GM12878 (cell line): ENCODE data around the gene MYCBP. TPM values are rescaled to one million over a fixed set of nuclear protein-coding genes. Genes with fewer than 3 reads are reported as not detected.

Source experiments
- ATAC-seq: fragments of 200-7000 bp; cut with Tn5 transposase; 3 replicates; pipeline ENCODE4 v1.9.1; 2020; ENCODE audit warnings: mild to moderate bottlenecking, moderate library complexity
- BruUV-seq: library from RNA; stranded (reverse); fragments of 400-500 nt; replicated peaks from 2 replicates; lab custom pipeline; 2021; lab: Mats Ljungman, UMichigan
- CTCF ChIA-PET: fragments of 300-600 bp; sonication (Branson Sonifier 250); formaldehyde crosslinking; extraction: SDS; loops from one replicate; lab custom pipeline; 2021; ENCODE audit warnings: inconsistent platforms; lab: Yijun Ruan, JAX
- POLR2A ChIA-PET: fragments of 350-600 bp; formaldehyde crosslinking; extraction: SDS; loops from one replicate; lab custom pipeline; 2021; ENCODE audit warnings: inconsistent platforms; lab: Charles Lee
- RAD21 ChIA-PET: fragments of 300-600 bp; sonication (Branson Sonifier 250); formaldehyde crosslinking; loops from one replicate; lab custom pipeline; 2023; ENCODE audit warnings: antibody characterized with exemption; ENCODE audit not compliant: unreplicated experiment; lab: Charles Lee
- SMC1A ChIA-PET: fragments of 300-600 bp; sonication (Branson Sonifier 250); formaldehyde crosslinking; loops from one replicate; lab custom pipeline; 2023; ENCODE audit not compliant: unreplicated experiment, uncharacterized antibody; lab: Charles Lee
- DNase-seq: peaks from one replicate; pipeline ENCODE4 v3.0.0-alpha.2; 2011; ENCODE audit warnings: low read depth, low spot score
- FAIRE-seq: peaks from 3 replicates; lab custom pipeline; 2011; peaks lifted over from hg19 to GRCh38; lab: Jason Lieb, UNC
- H2AFZ ChIP-seq: 2 replicates; pipeline ENCODE4 v1.6.0; 2011; ENCODE audit warnings: low read depth, low read length, control low read depth; ENCODE audit not compliant: control insufficient read depth
- H3K27ac ChIP-seq: 2 replicates; pipeline ENCODE4 v1.5.1; 2011; ENCODE audit warnings: control low read depth; ENCODE audit not compliant: control insufficient read depth, insufficient read depth
- H3K27me3 ChIP-seq, 2 experiments: replicated peaks in 1 of 2; 2 replicates each; pipeline versions ENCODE4 v1.6.0 to v1.6.1; 2011; ENCODE audit warnings: low read length in 1 of 2; ENCODE audit not compliant: control insufficient read depth in 2 of 2, insufficient read depth in 2 of 2
- H3K36me3 ChIP-seq, 2 experiments: 2 replicates each; pipeline ENCODE4 v1.5.1; 2011; ENCODE audit warnings: low read length in 1 of 2; ENCODE audit not compliant: control insufficient read depth in 2 of 2, insufficient read depth in 2 of 2
- H3K4me1 ChIP-seq: 2 replicates; pipeline ENCODE4 v1.6.1; 2011; ENCODE audit warnings: mild to moderate bottlenecking, low read length, moderate library complexity, mixed read lengths; ENCODE audit not compliant: control insufficient read depth, insufficient read depth
- H3K4me2 ChIP-seq: 2 replicates; pipeline ENCODE4 v1.6.0; 2011; ENCODE audit warnings: control low read depth; ENCODE audit not compliant: control insufficient read depth, insufficient read depth
- H3K4me3 ChIP-seq: fragments of 200-600 bp; sonication (generic); 2 replicates; pipeline ENCODE4 v1.5.1; 2016
- H3K79me2 ChIP-seq: 2 replicates; pipeline ENCODE4 v1.6.0; 2011; ENCODE audit warnings: low read length; ENCODE audit not compliant: control insufficient read depth, insufficient read depth
- H3K9ac ChIP-seq: 2 replicates; pipeline ENCODE4 v1.8.0; 2011; ENCODE audit warnings: low read length, control low read depth, mixed read lengths; ENCODE audit not compliant: control insufficient read depth, insufficient read depth
- H3K9me3 ChIP-seq: replicated peaks from 3 replicates; pipeline ENCODE4 v1.5.1; 2011; ENCODE audit warnings: mild to moderate bottlenecking, low read length; ENCODE audit not compliant: control insufficient read depth, insufficient read depth
- H4K20me1 ChIP-seq: 2 replicates; pipeline ENCODE4 v1.6.0; 2011; ENCODE audit not compliant: control insufficient read depth, insufficient read depth
- BACH1 ChIP-seq: fragments of 450-650 bp; IDR thresholded peaks from 2 replicates; pipeline ENCODE4 v1.6.1; 2017; ENCODE audit warnings: mild to moderate bottlenecking, borderline replicate concordance
- BCL11A ChIP-seq: IDR thresholded peaks from 2 replicates; pipeline ENCODE4 v1.6.1; 2011; ENCODE audit warnings: low read depth, low read length
- CBX3 ChIP-seq: fragments of 200-600 bp; sonication (generic); IDR thresholded peaks from 2 replicates; pipeline ENCODE4 v1.6.1; 2016; ENCODE audit warnings: low read depth, borderline replicate concordance
- CEBPB ChIP-seq, 2 experiments: fragments of 150-350 bp in 1 of 2; IDR thresholded peaks; 2 replicates each; pipeline ENCODE4 v1.6.1; 2012 to 2014; ENCODE audit warnings: low read depth in 2 of 2, low read length in 2 of 2, borderline replicate concordance in 1 of 2, inconsistent platforms in 1 of 2
- E2F4 ChIP-seq: IDR thresholded peaks from 2 replicates; pipeline ENCODE4 v1.6.1; 2012; ENCODE audit warnings: low read depth, low read length, improper control_type of control experiment
- NFYA ChIP-seq: IDR thresholded peaks from 2 replicates; pipeline ENCODE4 v1.6.1; 2011; ENCODE audit warnings: low read depth, mild to moderate bottlenecking, low read length, improper control_type of control experiment, borderline replicate concordance
- NRF1 ChIP-seq: conservative IDR thresholded peaks from 2 replicates; pipeline ENCODE4 v1.6.1; 2011; ENCODE audit warnings: mild to moderate bottlenecking, low read depth, low read length, improper control_type of control experiment
- PAX8 ChIP-seq: fragments of 450-650 bp; IDR thresholded peaks from 2 replicates; pipeline ENCODE4 v1.6.1; 2017; ENCODE audit warnings: mild to moderate bottlenecking, moderate library complexity
- PKNOX1 ChIP-seq: fragments of 450-650 bp; IDR thresholded peaks from 2 replicates; pipeline ENCODE4 v1.6.1; 2016; ENCODE audit warnings: mild to moderate bottlenecking
- RBBP5 ChIP-seq: fragments of 200-600 bp; sonication (generic); conservative IDR thresholded peaks from 2 replicates; pipeline ENCODE4 v1.6.1; 2016
- SMARCA5 ChIP-seq: fragments of 450-650 bp; IDR thresholded peaks from 2 replicates; pipeline ENCODE4 v1.6.1; 2017; ENCODE audit warnings: mild to moderate bottlenecking
- SRF ChIP-seq, 2 experiments: IDR thresholded peaks; 2 replicates each; pipeline ENCODE4 v1.6.1; 2011; ENCODE audit warnings: low read depth in 2 of 2, low read length in 2 of 2, mild to moderate bottlenecking in 1 of 2, moderate library complexity in 1 of 2
- TBL1XR1 ChIP-seq: IDR thresholded peaks from 2 replicates; pipeline ENCODE4 v1.6.1; 2012; ENCODE audit warnings: low read depth, low read length, improper control_type of control experiment
- ZNF217 ChIP-seq: fragments of 450-650 bp; IDR thresholded peaks from 2 replicates; pipeline ENCODE4 v1.6.1; 2017; ENCODE audit warnings: antibody characterized with exemption, mild to moderate bottlenecking
- ZNF592 ChIP-seq: fragments of 450-650 bp; IDR thresholded peaks from 2 replicates; pipeline ENCODE4 v1.6.1; 2017; ENCODE audit warnings: mild to moderate bottlenecking, moderate library complexity
- ZNF687 ChIP-seq: fragments of 450-650 bp; IDR thresholded peaks from 2 replicates; pipeline ENCODE4 v1.6.1; 2017; ENCODE audit warnings: mild to moderate bottlenecking, moderate library complexity
- WGBS: methylation state at CpG from one replicate; pipeline ENCODE4 v1.1.6; 2016; ENCODE audit warnings: low lambda C conversion rate; ENCODE audit not compliant: insufficient replicate concordance, insufficient coverage; ENCODE audit errors: missing lambda C conversion rate; 5-methylcytosine and 5-hydroxymethylcytosine counted together
- in situ Hi-C: fragments of 300-500 bp; cut with MboI; formaldehyde crosslinking; loops from 9 replicates; pipeline ENCODE4 v1.14.3; 2018; ENCODE audit warnings: mixed read lengths
- intact Hi-C: fragments of 100-400 bp; cut with micrococcal nuclease; formaldehyde crosslinking; loops from one replicate; pipeline ENCODE4 v1.14.2; 2022; ENCODE audit not compliant: unreplicated experiment
- polyA plus RNA-seq, 11 experiments: library from polyadenylated mRNA; depleted of rRNA in 4 of 11; unstranded in 6 of 11; stranded (reverse) in 5 of 11; fragments of >200 nt; fragmentation: Nextera tagmentation in 4 of 11; fragmentation: Illumina TruSeq in 1 of 11; extraction: Ambion mirVana in 4 of 11; extraction: Trizol in 1 of 11; gene quantifications; 1 replicate in 1 of 11; 2 replicates in 10 of 11; pipeline versions ENCODE4 v1.2.1 to v1.2.3, GENCODE V29; 2011 to 2016; ENCODE audit warnings: inconsistent platforms in 2 of 11, missing spikeins in 2 of 11, low read depth in 1 of 11
- total RNA-seq, 4 experiments: library from RNA; depleted of rRNA in 3 of 4; stranded (reverse); fragments of >200 nt in 3 of 4; fragmentation: Illumina TruSeq in 1 of 4; extraction: Trizol in 1 of 4; gene quantifications; 2 replicates each; pipeline versions ENCODE4 v1.2.1 to v1.2.3, GENCODE V29; 2013 to 2021

The MYCBP gene
- total and polyA plus RNA-seq, 10 of the 15 experiments (the other 5 are each of a cell fraction or from before 2014, with no cell fraction given) = 26.1 to 210 (median 43.1) TPM

GRCh38 chr1:38917337-38917736 is 44.2 kb upstream of the MYCBP start:
- in situ Hi-C loops (no loop called here), intact Hi-C loops (no loop called here)
- no TSS peak for BruUV-seq
- SMC1A ChIA-PET = no interaction called here
- no peaks in the 10 kb centered on the region for H4K20me1 ChIP-seq
- H3K27me3 ChIP-seq = no peaks in the 10 kb centered on the region
- H3K36me3 ChIP-seq = no peaks in the 10 kb centered on the region
- H2AFZ ChIP-seq = no peak overlapping the region
- H3K4me3 ChIP-seq = no peak overlapping the region
- FAIRE-seq (no peak), DNase-seq (no peak), ATAC-seq (no peak)
- H3K9me3 ChIP-seq = no peaks in the 10 kb centered on the region
- CTCF ChIA-PET = interaction anchor here (1.3 kb wide), 1 partner anchor 82 kb away, joined by 3 read pairs; no protein-coding TSS in a partner anchor
- RAD21 ChIA-PET = no interaction called here
- H3K27ac ChIP-seq = no peak overlapping the region
- 71% methylated on average over 3 of the region's 3 CpGs for WGBS
- no peaks in the 10 kb centered on the region for H3K4me1 ChIP-seq
- POLR2A ChIA-PET = no interaction called here
- no peaks in the 10 kb centered on the region for H3K79me2 ChIP-seq
- no peak overlapping the region for H3K9ac ChIP-seq
- H3K4me2 ChIP-seq = no peak overlapping the region
- TF ChIP-seq BCL11A = no peak
- TF ChIP-seq TBL1XR1 = no peak
- TF ChIP-seq BACH1 = no peak
- no peak for TF ChIP-seq CBX3
- no peak for TF ChIP-seq PKNOX1
- no peak for TF ChIP-seq E2F4
- TF ChIP-seq SMARCA5 = no peak
- TF ChIP-seq SRF (IDR thresholded peaks at IDR 0.05; ENCODE audit: low read depth in 2 of 2, low read length in 2 of 2) = no peak
- no peak for TF ChIP-seq ZNF217
- TF ChIP-seq RBBP5 = no peak
- no peak for TF ChIP-seq CEBPB (IDR thresholded peaks at IDR 0.05; ENCODE audit: borderline replicate concordance in 1 of 2, low read depth in 2 of 2, low read length in 2 of 2)
- TF ChIP-seq NFYA = no peak
- no peak for TF ChIP-seq ZNF592
- TF ChIP-seq PAX8 = no peak
- TF ChIP-seq ZNF687 = no peak
- TF ChIP-seq NRF1 = no peak
